Erythroblast (primary cell): ENCODE measurements around the gene UCP2.

ENCODE experiments used
- GATA1 ChIP-seq: IDR thresholded peaks from 2 replicates; pipeline ENCODE4 v1.6.1; 2011; ENCODE audit warnings: low read depth, mild to moderate bottlenecking, control low read depth, low read length, moderate library complexity
- POLR2A ChIP-seq: IDR thresholded peaks from 2 replicates; pipeline ENCODE4 v1.6.1; 2011; ENCODE audit warnings: mild to moderate bottlenecking, low read length

- TF ChIP-seq GATA1 (no peak), POLR2A (no peak)
These were observed 6.5 kb upstream of the UCP2 start for GRCh38 chr11:73989156-73989555.
